GM12878 (cell line): Measurements from ENCODE around the gene SLC1A7.

Experiments
- ASH2L ChIP-seq: fragments of 300-600, 200-600 bp; sonication (generic); IDR thresholded peaks from 2 replicates; pipeline ENCODE4 v1.6.1; 2017; ENCODE audit warnings: low read depth, mild to moderate bottlenecking, borderline replicate concordance
- NRF1 ChIP-seq: conservative IDR thresholded peaks from 2 replicates; pipeline ENCODE4 v1.6.1; 2011; ENCODE audit warnings: mild to moderate bottlenecking, low read depth, low read length, improper control_type of control experiment
- PBX3 ChIP-seq: IDR thresholded peaks from 2 replicates; pipeline ENCODE4 v1.6.1; 2011; ENCODE audit warnings: mild to moderate bottlenecking, low read depth, low read length, moderate library complexity; ENCODE audit not compliant: insufficient replicate concordance
- PKNOX1 ChIP-seq: fragments of 450-650 bp; IDR thresholded peaks from 2 replicates; pipeline ENCODE4 v1.6.1; 2016; ENCODE audit warnings: mild to moderate bottlenecking
- POLR2A ChIP-seq: IDR thresholded peaks from 2 replicates; pipeline ENCODE4 v1.6.1; 2011; ENCODE audit warnings: low read depth, mild to moderate bottlenecking, low read length
- POLR2AphosphoS5 ChIP-seq: IDR thresholded peaks from 2 replicates; pipeline ENCODE4 v1.6.1; 2011; ENCODE audit warnings: mild to moderate bottlenecking, low read length, inconsistent platforms
- STAT3 ChIP-seq: IDR thresholded peaks from 2 replicates; pipeline ENCODE4 v1.6.1; 2011; ENCODE audit warnings: low read depth, low read length, improper control_type of control experiment
- TBL1XR1 ChIP-seq: IDR thresholded peaks from 2 replicates; pipeline ENCODE4 v1.6.1; 2012; ENCODE audit warnings: low read depth, low read length, improper control_type of control experiment
- TF ChIP-seq, protein P1 (sequence below), 3 experiments: IDR thresholded peaks in 2 of 3; conservative IDR thresholded peaks in 1 of 3; 2 replicates each; pipeline ENCODE4 v1.5.1; 2011; ENCODE audit warnings: low read depth in 3 of 3, low read length in 3 of 3, mild to moderate bottlenecking in 3 of 3, control low read depth in 2 of 3, moderate library complexity in 2 of 3, inconsistent platforms in 1 of 3, mixed read lengths in 1 of 3; ENCODE audit not compliant: control insufficient read depth in 2 of 3, insufficient read depth in 1 of 3; ENCODE audit errors: extremely low read depth in 1 of 3

DNA sequence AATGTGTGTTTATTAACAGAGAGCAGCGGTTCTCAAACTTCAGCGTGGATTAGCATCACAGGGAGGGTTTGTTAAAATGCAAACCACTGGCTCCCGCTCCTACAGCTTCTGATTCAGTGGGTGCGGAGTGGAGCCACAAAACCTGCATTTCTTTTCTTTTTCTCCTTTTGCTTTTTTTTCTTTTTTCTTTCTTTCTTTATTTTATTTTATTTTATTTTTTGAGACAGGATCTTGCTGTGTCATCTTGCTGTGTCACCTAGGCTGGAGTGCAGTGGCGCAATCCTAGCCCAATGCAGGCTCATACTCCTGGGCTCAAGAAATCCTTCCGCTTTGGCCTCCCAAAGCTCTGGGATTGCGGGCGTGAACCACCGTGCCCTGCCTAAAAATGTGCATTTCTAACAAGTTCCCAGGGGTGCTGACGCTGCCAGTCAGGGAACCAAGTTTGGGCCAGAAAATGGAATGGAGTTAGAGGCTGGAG, 20.9 kb upstream of the SLC1A7 start:
- TF ChIP-seq, protein P1, sequence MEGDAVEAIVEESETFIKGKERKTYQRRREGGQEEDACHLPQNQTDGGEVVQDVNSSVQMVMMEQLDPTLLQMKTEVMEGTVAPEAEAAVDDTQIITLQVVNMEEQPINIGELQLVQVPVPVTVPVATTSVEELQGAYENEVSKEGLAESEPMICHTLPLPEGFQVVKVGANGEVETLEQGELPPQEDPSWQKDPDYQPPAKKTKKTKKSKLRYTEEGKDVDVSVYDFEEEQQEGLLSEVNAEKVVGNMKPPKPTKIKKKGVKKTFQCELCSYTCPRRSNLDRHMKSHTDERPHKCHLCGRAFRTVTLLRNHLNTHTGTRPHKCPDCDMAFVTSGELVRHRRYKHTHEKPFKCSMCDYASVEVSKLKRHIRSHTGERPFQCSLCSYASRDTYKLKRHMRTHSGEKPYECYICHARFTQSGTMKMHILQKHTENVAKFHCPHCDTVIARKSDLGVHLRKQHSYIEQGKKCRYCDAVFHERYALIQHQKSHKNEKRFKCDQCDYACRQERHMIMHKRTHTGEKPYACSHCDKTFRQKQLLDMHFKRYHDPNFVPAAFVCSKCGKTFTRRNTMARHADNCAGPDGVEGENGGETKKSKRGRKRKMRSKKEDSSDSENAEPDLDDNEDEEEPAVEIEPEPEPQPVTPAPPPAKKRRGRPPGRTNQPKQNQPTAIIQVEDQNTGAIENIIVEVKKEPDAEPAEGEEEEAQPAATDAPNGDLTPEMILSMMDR (IDR thresholded peaks at IDR 0.05 in 2 of 3, conservative IDR thresholded peaks at IDR 0.05 in 1 of 3; ENCODE audit: control insufficient read depth in 2 of 3, extremely low read depth in 1 of 3, insufficient read depth in 1 of 3, low read depth in 3 of 3, low read length in 3 of 3), result no peak
- TF ChIP-seq POLR2AphosphoS5 (no peak), PKNOX1 (no peak), TBL1XR1 (no peak), ASH2L (no peak), NRF1 (no peak), POLR2A (no peak), STAT3 (no peak), PBX3 (no peak)
